HepG2 (cell line): Measurements from ENCODE around the gene DDX28. TPM values are rescaled to one million over a fixed set of nuclear protein-coding genes. Genes with fewer than 3 reads are reported as not detected.

Source experiments
- CTCF ChIP-seq: sonication (generic); formaldehyde crosslinking; IDR thresholded peaks from 2 replicates; pipeline ENCODE4 v1.5.0; 2020; ENCODE audit warnings: mild to moderate bottlenecking, missing genetic modification reagents, moderate library complexity
- DNMT1 ChIP-seq: sonication (generic); formaldehyde crosslinking; IDR thresholded peaks from 2 replicates; pipeline ENCODE4 v1.5.1; 2020; ENCODE audit warnings: mild to moderate bottlenecking, missing genetic modification reagents
- FLYWCH1 ChIP-seq: sonication (generic); formaldehyde crosslinking; IDR thresholded peaks from 2 replicates; pipeline ENCODE4 v1.8.1; 2023; ENCODE audit warnings: mild to moderate bottlenecking, missing genetic modification reagents
- FOSL2 ChIP-seq: sonication (generic); formaldehyde crosslinking; IDR thresholded peaks from 2 replicates; pipeline ENCODE4 v1.4.0; 2020; ENCODE audit warnings: missing genetic modification reagents
- GPN1 ChIP-seq: sonication (generic); formaldehyde crosslinking; IDR thresholded peaks from 2 replicates; pipeline ENCODE4 v1.5.1; 2020; ENCODE audit warnings: missing genetic modification reagents, borderline replicate concordance
- HNF4A ChIP-seq: sonication (generic); formaldehyde crosslinking; IDR thresholded peaks from 2 replicates; pipeline ENCODE4 v1.4.0; 2020; ENCODE audit warnings: missing genetic modification reagents
- KDM4B ChIP-seq: sonication (generic); formaldehyde crosslinking; IDR thresholded peaks from 2 replicates; pipeline ENCODE4 v1.4.0; 2020; ENCODE audit warnings: missing genetic modification reagents
- NFYC ChIP-seq: IDR thresholded peaks from 2 replicates; pipeline ENCODE4 v1.6.1; 2016; ENCODE audit warnings: missing genetic modification reagents, missing compliant biosample characterization
- NR2F1 ChIP-seq, 2 experiments: fragments of 450-650 bp in 1 of 2; formaldehyde crosslinking in 1 of 2; IDR thresholded peaks; 2 replicates each; pipeline versions ENCODE4 v1.5.0 to v1.6.1; 2016 to 2020; ENCODE audit warnings: mild to moderate bottlenecking in 1 of 2, missing compliant biosample characterization in 1 of 2, missing genetic modification reagents in 1 of 2, moderate library complexity in 1 of 2
- NR3C1 ChIP-seq: sonication (generic); formaldehyde crosslinking; IDR thresholded peaks from 2 replicates; pipeline ENCODE4 v1.4.0; 2020; ENCODE audit warnings: missing genetic modification reagents
- PCBP2 ChIP-seq: fragments of 200-400 bp; formaldehyde crosslinking; optimal IDR thresholded peaks from 2 replicates; pipeline ENCODE3; 2018; ENCODE audit warnings: low read length, low read depth; ENCODE audit not compliant: poor library complexity, severe bottlenecking
- SAFB2 ChIP-seq: sonication (generic); formaldehyde crosslinking; IDR thresholded peaks from 2 replicates; pipeline ENCODE4 v1.5.1; 2020; ENCODE audit warnings: missing genetic modification reagents, low read depth, mild to moderate bottlenecking, borderline replicate concordance
- SRF ChIP-seq: IDR thresholded peaks from 2 replicates; pipeline ENCODE4 v1.6.1; 2011; ENCODE audit warnings: mild to moderate bottlenecking, low read depth, low read length, moderate library complexity
- TBX2 ChIP-seq: sonication (generic); formaldehyde crosslinking; IDR thresholded peaks from 2 replicates; pipeline ENCODE4 v1.5.0; 2020; ENCODE audit warnings: missing genetic modification reagents, mild to moderate bottlenecking, borderline replicate concordance
- THAP11 ChIP-seq: IDR thresholded peaks from 2 replicates; pipeline ENCODE4 v1.6.1; 2016; ENCODE audit warnings: missing biosample characterization, missing genetic modification reagents
- ZNF589 ChIP-seq: sonication (generic); formaldehyde crosslinking; conservative IDR thresholded peaks from 2 replicates; pipeline ENCODE4 v1.8.0; 2022; ENCODE audit warnings: mild to moderate bottlenecking, moderate library complexity, missing genetic modification reagents
- ZNF790 ChIP-seq: sonication (generic); formaldehyde crosslinking; IDR thresholded peaks from 2 replicates; pipeline ENCODE4 v1.8.0; 2022; ENCODE audit warnings: missing genetic modification reagents, mild to moderate bottlenecking, borderline replicate concordance
- ZSCAN31 ChIP-seq: sonication (generic); formaldehyde crosslinking; IDR thresholded peaks from 2 replicates; pipeline ENCODE4 v1.5.0; 2020; ENCODE audit warnings: low read depth, mild to moderate bottlenecking, missing genetic modification reagents
- polyA plus RNA-seq, 8 experiments: library from polyadenylated mRNA; depleted of rRNA in 3 of 8; stranded (reverse) in 7 of 8; unstranded in 1 of 8; fragments of >200 nt; fragmentation: Illumina TruSeq in 4 of 8; extraction: Trizol in 4 of 8; gene quantifications; 2 replicates each; pipeline versions ENCODE4 v1.2.1 to v1.2.3, GENCODE V29; 2011 to 2016; ENCODE audit warnings: low read depth in 4 of 8, missing spikeins in 1 of 8, mixed read lengths in 1 of 8; ENCODE audit not compliant: insufficient read depth in 1 of 8
- total RNA-seq, 5 experiments: library from RNA; depleted of rRNA; stranded (reverse); fragments of >200 nt; fragmentation: Illumina TruSeq; extraction: Trizol; gene quantifications; 2 replicates each; pipeline ENCODE4 v1.2.3, GENCODE V29; 2016; ENCODE audit warnings: low read depth in 1 of 5
- TF ChIP-seq, protein P1 (sequence below): sonication (generic); formaldehyde crosslinking; IDR thresholded peaks from 2 replicates; pipeline ENCODE4 v1.5.0; 2020; ENCODE audit warnings: missing genetic modification reagents, mild to moderate bottlenecking, borderline replicate concordance
- TF ChIP-seq, protein P2 (sequence below): sonication (generic); formaldehyde crosslinking; IDR thresholded peaks from 2 replicates; pipeline ENCODE4 v1.4.0; 2020; ENCODE audit warnings: low read depth, missing genetic modification reagents
- TF ChIP-seq, protein P3 (sequence below): sonication (generic); formaldehyde crosslinking; IDR thresholded peaks from 2 replicates; pipeline ENCODE4 v1.4.0; 2020; ENCODE audit warnings: missing genetic modification reagents

DDX28 gene
- total and polyA plus RNA-seq, 2 of the 13 experiments (the other 11 are each of a cell fraction or from before 2014, with no cell fraction given) = 14.1 to 16.4 TPM

- TF ChIP-seq DNMT1 (CRISPR knock-in tag) (peak; percentile 97), PCBP2 (no peak), SRF (no peak), SAFB2 (CRISPR knock-in tag) (peak; percentile 92), NFYC (CRISPR knock-in tag) (peak; percentile 30; the same call in 1 of the 2 replicates), FLYWCH1 (CRISPR knock-in tag) (no peak), TBX2 (CRISPR knock-in tag) (peak; percentile 79), THAP11 (peak; percentile 77), NR3C1 (CRISPR knock-in tag) (no peak), FOSL2 (CRISPR knock-in tag) (peak; percentile 39; the same call in 1 of the 2 replicates), ZNF589 (CRISPR knock-in tag) (peak; percentile 52; the same call in 1 of the 2 replicates), ZNF790 (no peak), KDM4B (0 out of 2 replicates have a peak, but pooled peaks have one; percentile 23), ZSCAN31 (CRISPR knock-in tag) (peak; percentile 94; the same call in 1 of the 2 replicates), CTCF (CRISPR knock-in tag) (peak; percentile 98), NR2F1 (CRISPR knock-in tag; IDR thresholded peaks at IDR 0.05) (no peak), GPN1 (no peak), HNF4A (peak; percentile 25; the same call in 1 of the 2 replicates)
- TF ChIP-seq, protein P1, sequence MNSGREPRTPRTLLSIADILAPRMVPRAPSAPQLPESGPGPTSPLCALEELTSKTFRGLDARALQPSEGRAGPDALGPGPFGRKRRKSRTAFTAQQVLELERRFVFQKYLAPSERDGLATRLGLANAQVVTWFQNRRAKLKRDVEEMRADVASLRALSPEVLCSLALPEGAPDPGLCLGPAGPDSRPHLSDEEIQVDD (CRISPR knock-in tag) = peak; percentile 15; the same call in 1 of the 2 replicates
- TF ChIP-seq, protein P2, sequence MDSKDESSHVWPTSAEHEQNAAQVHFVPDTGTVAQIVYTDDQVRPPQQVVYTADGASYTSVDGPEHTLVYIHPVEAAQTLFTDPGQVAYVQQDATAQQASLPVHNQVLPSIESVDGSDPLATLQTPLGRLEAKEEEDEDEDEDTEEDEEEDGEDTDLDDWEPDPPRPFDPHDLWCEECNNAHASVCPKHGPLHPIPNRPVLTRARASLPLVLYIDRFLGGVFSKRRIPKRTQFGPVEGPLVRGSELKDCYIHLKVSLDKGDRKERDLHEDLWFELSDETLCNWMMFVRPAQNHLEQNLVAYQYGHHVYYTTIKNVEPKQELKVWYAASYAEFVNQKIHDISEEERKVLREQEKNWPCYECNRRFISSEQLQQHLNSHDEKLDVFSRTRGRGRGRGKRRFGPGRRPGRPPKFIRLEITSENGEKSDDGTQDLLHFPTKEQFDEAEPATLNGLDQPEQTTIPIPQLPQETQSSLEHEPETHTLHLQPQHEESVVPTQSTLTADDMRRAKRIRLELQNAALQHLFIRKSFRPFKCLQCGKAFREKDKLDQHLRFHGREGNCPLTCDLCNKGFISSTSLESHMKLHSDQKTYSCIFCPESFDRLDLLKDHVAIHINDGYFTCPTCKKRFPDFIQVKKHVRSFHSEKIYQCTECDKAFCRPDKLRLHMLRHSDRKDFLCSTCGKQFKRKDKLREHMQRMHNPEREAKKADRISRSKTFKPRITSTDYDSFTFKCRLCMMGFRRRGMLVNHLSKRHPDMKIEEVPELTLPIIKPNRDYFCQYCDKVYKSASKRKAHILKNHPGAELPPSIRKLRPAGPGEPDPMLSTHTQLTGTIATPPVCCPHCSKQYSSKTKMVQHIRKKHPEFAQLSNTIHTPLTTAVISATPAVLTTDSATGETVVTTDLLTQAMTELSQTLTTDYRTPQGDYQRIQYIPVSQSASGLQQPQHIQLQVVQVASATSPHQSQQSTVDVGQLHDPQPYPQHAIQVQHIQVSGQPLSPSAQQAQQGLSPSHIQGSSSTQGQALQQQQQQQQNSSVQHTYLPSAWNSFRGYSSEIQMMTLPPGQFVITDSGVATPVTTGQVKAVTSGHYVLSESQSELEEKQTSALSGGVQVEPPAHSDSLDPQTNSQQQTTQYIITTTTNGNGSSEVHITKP (CRISPR knock-in tag) = peak; percentile 22; the same call in 1 of the 2 replicates
- TF ChIP-seq, protein P3, sequence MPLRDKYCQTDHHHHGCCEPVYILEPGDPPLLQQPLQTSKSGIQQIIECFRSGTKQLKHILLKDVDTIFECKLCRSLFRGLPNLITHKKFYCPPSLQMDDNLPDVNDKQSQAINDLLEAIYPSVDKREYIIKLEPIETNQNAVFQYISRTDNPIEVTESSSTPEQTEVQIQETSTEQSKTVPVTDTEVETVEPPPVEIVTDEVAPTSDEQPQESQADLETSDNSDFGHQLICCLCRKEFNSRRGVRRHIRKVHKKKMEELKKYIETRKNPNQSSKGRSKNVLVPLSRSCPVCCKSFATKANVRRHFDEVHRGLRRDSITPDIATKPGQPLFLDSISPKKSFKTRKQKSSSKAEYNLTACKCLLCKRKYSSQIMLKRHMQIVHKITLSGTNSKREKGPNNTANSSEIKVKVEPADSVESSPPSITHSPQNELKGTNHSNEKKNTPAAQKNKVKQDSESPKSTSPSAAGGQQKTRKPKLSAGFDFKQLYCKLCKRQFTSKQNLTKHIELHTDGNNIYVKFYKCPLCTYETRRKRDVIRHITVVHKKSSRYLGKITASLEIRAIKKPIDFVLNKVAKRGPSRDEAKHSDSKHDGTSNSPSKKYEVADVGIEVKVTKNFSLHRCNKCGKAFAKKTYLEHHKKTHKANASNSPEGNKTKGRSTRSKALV = peak; percentile 84
Measured at GRCh38 chr16:67993207-67994039, 29.6 kb downstream of the DDX28 start (continued).
